CD4-positive, alpha-beta T cell treated with Interferon gamma for 1 hour (primary cell): ENCODE data around the gene FGF12.
A peak's percentile ranks its signal among the peaks of the same experiment; 100 is the strongest.
"Not testable (repeated sequence)": the region's sequence is repeated elsewhere in the genome, so short reads cannot be mapped to it uniquely, and the experiment has no call there.

Experiments
- DNase-seq: peaks from one replicate; pipeline ENCODE4 v3.0.0-alpha.2; 2020

FGF12 gene

DNA sequence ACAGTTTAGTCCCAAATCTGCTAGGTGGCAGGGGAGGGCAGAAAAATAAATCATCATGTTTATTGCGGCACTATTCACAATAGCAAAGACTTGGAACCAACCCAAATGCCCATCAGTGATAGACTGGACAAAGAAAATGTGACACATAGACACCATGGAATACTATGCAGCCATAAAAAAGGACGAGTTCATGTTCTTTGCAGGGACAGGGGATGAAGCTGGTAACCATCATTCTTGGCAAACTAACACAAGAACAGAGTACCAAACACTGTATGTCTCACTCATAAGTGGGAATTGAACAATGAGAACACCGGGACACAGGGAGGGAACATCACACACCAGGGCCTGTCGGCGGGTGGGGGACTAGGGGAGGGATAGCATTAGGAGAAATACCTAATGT, 150.6 kb downstream of the FGF12 start:
- not testable (repeated sequence) for DNase-seq

DNA sequence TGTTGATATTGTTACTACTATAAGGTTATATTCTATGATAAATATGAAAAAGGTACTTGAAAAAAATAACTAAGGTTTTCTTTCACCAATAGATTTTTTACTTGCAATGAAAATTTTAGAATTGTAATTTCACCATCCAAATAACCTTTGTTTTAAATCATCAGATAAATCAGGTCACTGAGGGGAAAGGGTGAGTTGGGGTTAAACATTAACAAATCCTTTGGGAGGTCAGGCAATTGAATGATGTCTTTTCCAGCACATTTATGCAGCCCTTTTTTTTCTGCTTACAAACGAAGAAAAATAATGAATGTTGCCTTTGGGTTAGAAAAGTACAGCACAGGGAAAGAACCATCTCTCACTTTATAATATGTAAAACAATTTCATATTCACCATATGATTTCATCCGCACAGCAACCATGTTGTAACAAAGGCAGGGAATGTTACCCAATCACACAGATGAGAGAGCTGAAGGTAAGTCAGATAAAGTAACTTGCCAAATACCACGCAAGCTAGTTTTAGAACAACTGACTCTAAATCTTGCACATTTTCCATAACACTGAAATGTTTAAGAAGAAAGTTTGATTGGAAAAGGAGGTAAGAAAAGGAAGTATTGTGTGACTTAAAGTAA, 151.3 kb downstream of the FGF12 start:
- no peak for DNase-seq

DNA sequence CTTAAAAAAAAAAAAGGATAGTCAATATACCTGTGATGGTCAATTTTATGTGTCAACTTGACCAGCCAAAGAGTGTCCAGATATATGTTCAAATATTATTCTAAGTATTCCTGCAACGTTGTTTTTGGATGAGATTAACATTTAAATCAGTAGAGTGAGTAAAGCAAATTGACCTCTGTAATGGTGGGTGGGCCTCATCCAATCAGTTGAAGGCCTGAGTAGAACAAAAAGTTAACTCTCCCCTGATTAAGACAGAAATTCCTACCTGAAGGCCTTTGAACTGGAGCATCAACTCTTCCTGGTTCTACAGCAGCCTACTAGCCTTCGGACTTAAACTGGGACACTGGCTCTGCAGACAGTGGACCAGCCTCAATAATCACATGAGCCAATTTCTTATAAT, 154.1 kb downstream of the FGF12 start:
- DNase-seq, result no peak

DNA sequence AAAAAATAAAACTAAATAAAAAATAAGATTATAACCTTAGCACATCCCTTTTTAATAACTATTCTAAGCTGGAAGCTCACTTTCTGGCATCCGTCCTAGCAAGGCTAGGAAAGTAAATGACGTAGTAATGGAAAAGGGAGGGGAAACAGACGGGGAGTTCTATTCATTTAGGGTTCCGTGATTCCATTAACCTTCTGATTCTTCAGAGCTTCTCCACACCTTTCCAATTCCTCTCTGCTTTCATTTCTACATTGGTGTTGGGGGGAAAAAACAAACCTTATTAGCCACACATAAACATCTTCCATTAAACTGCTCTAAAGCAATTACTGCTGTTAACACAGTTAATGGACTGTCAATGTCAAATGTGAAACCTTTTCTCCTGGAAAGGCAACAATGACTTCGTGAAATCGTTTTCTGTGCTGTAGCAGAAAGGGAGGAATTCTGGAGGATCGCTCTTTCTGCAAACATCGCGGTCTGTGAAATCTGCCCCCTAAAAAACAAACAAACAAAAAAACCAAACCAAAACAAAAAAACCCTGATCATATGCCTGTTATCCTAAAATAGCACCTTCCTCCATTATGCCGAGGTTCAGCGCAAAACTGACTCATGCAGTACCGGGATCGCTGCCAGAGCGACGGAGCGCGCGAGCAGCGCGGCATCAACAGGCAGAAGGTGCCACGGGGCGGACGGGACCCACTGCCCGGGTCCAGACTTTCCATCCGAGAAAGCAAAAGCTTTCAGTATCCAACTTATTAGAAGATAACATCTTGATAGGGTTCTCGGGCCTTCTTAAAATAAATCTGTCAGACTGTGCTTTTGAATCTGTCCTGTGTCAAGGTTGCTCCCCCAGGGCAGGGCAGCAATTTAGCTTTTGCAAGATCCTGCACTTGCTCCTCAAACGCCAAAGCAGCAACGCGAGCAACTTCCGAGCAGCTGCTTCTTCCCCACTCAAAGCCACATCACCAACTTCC, 156.2 kb downstream of the FGF12 start:
- no peak for DNase-seq

DNA sequence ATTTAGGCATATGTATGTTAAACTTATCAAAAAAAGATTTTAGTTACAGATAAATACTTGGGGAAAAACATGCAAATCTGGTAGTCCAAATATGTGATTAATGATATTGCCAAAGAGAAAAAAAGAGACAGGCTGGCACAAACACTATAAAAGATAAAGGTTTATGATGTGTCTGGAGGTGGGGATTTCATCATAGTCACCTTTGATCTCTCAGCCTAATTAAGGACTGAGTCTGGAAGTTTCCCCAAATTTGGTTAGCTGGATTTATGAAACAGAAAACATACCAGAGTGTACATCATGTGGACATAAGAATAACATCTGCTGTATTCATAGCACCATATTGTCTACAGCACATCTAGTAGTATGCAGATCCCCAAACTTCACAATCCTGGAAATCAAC, 157.0 kb downstream of the FGF12 start:
- DNase-seq, result no peak

DNA sequence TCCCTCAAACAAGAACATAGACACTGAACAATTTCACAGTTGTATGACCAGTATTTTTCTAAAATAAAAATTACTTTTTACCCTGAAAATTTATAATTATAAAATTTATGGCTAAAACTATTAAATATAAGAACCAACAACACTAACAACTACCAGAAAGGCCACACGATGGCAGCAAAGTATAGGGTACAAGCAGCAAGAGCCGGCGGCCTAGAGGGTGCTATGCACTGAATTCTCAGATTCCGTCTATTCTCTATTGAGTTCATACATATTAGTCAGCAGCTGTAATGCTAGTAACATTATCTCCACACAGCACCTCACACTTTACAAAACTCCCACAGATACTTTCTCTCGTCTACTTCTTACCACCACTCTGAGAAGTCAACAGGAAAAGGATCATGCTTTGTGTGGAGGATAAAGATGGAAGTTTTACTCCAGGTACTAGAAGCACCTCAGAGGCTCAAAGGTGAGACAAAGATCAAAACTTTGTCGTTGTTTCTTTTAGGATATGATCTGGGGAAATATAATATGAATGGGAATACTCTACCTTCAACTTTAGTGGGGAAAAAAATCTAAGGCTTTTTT, 160.5 kb downstream of the FGF12 start:
- DNase-seq, result peak; percentile 14

DNA sequence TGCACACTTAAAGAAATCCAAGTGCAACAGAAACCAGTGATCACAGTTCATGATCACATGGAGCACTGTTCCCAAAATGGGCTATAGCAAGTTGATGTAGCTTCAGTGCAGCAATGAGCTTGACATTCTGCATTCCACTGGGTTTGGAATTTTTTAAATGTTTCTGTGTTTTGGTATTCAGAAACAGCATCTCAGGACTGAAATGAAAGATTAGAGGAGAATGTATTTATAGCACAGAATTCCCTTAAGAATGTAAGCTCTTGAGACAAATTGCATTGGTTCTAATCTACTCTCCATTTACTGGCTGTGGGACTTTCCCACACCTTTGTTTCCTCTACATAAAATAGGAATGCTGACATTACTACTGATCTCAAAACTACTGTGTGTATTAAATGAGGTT, 162.7 kb downstream of the FGF12 start:
- no peak for DNase-seq

DNA sequence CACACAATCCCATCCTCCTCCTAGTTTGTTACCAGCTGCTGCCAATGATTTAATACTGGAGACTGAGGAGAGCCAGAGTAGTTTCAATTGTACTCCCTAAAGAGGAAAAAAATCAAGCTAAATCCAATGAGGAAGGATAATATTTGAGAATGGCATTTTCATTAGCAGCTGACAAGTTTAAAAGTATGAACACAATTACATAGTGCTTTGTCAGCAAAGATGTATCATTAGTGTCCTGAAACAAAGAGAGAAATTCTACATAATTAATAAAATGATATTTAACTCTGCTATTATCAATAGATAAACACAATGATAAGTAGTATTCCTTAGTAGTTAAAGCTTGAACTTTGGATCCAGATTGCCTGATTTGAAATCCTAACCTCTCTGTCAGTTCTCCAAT, 163.9 kb downstream of the FGF12 start:
- no peak for DNase-seq

DNA sequence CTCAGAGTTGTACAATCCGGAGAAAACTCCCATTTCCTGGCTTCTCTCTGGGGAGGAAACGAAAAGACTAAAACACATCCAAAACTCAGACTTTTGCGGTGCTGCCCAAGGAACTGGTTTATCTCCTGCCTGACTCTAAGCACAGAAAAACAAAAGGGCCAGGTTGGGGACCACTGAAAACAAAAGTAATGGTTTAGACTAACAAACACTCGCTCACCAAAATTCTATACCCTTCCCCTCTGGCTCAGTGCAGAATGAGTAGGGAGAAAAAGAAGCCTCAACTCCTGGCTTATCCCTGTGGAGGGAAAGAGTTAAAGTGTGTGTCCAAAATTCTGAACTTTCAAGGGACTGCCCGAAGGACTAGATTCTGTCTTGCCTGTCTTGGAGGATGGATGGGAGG, 173.6 kb downstream of the FGF12 start:
- DNase-seq, result no peak

DNA sequence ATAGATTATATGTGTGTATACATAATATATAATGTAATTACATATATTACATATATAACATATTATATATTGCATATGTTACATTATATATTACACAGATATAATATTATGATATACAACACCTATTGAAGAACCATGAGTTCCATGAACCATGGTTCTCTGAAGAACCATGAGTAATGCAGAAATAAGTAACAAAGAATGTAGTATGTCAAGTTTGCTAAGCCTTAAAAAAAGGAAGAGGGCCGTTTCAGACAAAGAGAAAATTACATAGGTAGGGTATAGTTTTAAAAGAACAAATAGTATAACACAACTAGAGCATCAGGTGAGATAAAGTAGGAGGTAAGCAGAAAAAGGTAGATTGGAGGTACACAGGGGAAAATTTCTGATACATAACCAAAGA, 177.0 kb downstream of the FGF12 start:
- DNase-seq, result no peak

DNA sequence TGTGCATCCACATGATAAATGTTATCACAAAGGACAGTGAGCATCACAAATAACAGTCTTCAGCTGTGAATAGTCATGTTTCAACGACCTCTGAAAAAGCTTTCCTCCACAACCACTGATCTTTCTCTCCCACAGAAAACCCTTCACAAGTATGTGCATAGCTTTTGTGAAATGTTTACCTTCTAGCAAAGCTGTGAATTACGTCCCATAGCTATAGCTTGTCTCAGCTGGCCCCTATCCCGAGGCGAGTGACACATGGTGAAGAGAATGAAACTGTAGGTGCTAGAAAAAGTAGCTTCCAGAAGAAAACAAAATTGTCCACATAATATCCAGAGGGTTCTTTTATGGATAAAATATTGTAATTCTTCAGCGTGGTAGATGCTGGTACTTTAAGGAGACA, 182.0 kb downstream of the FGF12 start:
- DNase-seq, result no peak

DNA sequence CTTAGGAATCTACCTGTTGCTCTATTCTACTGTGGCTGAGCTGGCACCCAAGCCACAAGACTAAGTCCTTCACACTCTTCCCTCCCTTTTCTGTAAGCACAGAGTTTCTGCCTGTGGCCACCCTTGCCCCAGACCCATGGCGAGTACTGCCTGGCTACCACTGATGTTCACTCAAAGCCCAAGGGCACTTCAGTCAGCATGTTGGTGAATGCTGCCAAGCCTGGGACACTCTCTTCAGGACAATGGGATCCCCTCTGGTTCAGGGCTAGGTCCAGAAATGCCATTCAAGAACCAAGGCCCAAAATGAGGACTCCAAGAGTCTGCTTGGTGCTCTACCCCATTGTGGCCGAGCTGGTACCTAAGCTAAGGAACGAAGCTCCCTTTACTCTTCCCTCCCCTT, 184.2 kb downstream of the FGF12 start:
- no peak for DNase-seq

DNA sequence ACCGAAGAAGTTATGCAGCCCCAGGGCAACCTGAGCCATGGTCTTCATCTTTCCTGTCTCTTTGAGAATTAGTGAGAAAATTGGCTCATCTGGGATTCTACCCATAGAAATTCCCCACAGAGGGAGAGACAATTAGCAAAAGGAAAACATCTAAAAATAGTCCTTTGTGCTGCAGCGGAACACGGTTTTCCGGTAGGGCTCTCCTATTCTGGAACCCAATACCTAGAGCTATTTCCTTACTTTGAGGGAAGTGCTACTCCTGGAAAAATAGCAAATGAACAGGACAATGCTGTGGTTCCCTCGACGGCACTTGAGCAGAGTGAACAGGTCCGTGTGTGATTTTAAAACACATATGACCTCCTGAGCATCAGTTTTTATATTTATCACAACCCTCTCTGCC, 210.5 kb downstream of the FGF12 start:
- DNase-seq, result no peak

DNA sequence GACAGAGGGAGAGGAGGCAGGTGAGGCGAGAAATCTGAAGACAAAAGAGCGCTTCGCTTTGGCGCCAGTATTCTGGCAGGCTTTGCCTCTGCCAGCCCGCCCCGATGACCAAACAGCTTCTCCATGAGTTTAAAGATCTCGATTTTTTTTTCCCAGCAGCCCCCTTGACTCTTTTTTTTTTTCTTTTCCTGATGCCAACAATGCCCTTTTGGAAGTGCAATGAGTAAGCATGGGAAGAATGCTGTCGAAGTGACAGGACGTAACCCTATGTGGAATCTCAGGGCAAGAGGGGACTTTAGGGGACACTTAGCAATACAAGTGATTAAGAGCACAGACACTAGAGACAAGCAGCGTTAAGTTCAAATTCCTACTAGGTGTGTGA, 211.7 kb downstream of the FGF12 start:
- DNase-seq, result no peak

DNA sequence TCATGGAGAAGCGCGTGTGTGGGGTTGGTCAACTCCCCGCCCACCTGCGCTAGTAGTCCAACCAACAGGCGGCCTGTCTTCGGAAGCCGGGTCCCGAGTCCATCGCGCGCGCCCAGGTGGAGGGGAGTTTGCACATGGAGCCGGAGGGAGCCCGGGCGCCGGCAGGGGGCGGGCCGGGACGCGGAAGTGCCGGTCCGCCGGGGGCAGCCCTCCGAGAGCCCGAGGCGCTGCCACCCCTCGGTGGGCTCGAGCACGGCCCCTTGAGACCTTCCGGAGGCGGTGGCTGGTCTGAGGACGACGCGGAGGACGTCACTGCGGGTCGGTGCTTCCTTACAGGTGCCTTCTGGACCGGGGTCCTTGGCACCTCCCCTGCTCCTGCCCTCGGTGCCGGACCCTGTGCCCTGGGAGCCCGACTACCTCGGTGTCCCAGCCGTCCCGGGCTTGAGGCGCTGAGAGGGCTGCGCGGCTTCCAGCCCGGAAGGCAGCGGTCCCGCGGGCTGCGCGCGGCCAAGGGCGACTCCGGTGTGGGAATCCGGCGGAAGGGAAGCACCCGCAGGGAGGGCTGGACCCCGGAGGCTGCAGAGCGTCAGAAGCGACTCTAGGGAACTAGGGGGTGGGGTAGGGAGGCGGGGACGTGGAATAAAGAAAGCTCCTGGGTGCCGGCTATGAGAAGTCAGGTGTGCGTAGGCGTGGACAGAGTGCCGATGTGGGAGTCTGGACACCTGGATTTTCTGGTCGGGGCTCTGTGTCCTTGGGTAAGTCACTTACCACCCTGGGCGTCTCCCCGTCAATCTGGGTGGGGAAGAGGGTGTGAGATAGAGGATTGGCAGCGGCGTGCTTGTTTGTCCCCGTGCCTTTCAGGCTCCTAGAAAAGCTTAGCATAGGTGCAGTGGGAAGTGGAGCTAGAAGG, 212.3 kb downstream of the FGF12 start:
- DNase-seq, result no peak

DNA sequence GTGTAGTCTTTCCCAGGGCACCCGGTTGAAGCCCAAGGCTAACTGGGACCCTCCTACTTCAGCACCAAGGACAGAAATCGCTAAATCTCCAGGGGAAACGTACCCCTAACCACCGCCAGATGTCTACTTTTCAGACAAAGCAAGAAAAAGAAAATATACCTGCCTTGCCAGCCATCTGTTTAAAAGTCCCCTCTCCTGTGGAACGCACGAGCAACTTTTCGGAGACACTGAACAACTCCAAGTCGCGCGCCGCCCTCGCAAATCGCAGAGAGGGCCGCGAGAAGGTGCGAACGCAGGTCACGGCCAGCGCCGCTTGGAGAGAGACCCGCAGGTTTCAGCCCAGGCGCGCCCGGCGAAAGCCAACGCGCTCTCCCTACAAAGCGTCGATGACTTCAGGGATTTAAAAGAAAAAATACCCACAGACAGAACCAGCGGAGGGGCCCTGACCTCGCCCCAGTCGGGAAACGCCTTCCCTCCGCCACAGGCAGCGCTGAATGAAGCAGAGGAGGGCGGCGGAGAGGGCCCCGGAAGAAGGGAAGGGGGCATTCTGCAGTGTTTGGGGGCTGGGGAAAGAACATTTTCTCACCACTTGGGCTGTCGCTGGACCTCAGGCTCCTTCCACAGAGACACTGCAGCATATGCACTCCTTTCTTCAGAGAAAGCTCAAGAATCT, 213.1 kb downstream of the FGF12 start:
- no peak for DNase-seq

DNA sequence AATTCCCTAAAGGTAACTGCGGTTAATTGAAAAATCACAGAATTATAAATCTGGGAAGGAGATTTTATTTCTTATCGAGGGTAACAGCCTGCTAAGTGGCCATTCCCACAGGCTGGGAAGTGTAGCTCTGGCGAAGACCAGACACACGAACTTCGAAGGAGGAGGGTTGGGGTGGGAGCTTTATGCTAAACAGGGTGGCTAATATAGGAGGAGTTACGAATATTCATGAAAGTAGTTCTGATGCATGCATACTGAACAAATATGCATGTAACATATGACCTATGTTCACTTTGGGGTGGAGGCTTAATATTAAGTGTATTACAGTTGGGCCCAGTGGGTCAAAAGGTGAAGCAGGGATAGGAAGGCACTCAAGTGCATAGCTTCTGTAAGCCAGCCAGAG, 221.6 kb downstream of the FGF12 start:
- DNase-seq, result no peak

DNA sequence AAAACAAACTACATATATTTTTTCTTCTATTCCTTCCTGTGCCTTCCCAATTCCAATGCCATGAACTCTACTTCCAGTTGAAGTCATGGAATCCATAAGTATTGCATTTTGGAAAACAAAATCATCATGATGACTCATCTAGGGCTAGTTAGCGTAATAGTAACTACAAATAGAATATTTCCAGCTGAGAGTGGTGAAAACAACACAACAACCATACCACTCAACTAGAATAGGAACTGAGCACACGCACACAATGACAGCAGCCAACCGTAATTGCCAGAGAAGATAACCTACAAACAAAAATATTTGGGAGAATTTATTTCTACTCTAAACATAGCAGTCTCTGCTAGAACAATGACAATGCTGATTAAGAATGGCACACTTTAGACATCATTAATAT, 225.9 kb downstream of the FGF12 start:
- no peak for DNase-seq

DNA sequence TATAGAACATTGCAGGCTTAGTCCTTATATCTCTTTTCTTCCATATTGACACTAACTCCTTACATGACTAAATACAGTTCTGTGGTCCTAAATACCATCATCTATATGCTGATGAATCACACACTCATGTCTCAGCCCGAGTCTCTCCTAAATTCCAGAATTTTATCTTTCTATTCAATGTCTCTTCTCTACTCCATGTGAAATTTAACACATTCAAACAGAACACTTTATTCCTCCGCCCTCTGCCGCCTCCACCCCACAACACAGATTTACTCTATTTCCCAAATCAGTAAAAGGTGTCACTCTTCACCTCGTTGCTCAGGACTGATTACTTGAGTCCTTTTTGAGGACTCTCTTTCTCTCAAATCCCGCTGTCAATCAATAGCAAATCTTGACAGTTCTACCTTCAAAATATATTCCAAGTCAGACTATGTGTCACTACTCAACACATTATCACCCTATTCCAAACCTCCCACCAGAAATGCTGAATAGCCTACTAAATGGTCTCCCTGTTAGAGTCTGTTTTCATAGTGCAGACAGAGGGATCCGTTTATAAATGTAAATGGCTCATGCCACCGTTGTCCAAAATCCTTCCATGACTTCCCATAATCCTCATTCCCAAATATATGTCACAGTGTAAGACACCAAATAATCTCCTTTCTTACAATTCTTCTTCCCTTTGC, 230.3 kb downstream of the FGF12 start:
- no peak for DNase-seq

DNA sequence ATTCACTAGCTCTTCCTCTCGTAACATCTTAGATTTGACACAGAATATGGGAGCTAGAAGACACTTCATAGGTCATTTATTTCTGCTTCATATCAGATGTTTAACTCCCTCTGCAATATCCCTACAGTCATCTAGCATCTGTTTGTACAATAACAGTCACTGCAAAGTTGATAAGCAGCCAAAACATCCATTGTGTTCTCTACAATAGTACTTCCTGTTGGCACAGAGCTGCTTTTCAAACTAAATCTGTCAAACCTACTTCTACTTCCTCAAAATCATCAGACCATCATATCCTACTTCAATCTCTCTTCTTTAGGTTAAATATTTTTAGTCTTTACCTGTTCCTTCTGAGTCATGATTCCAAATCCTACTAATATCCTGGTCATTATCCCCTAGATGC, 233.2 kb downstream of the FGF12 start:
- no peak for DNase-seq

DNA sequence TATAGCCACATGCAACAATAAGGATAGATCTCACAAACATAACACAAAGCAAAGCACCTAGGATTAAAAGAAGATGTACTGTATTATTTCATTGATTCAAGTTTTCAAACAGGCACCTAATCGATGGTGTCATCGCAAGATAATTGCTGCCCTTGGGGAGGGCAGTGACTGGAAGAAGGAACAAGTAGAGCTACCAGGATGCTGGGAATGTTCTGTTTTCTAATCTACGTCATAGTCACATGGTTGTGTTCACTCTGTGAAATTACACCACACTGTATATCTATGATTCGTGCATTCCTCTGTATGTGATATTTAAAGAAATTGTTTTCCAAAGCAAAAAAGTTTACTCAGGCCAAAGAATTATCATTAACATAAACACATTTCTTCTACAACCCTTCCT, 236.6 kb downstream of the FGF12 start:
- DNase-seq, result no peak

DNA sequence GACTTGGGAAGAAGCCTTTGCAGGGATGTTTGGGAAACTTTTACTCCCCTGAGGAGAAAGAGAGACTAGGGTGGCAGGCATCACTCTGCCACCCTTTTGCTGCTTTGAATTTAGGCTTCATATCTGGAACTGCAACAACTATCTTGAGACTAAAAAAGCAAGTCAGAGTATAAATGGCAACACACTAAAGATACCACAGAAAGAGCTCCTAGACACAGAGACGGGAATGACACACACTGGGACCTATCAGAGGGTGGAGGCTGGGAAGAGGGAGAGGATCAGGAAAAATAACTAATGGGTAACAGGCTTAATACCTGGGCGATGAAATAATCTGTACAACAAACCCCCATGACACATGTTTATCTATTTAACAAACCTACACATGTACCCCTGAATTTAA, 237.8 kb downstream of the FGF12 start:
- no peak for DNase-seq
